Small intestine (tissue), 7 donors: Measurements from ENCODE around the gene DEFB113. TPM values are rescaled to one million over a fixed set of nuclear protein-coding genes. Genes with fewer than 3 reads are reported as not detected.

Source experiments
- DNase-seq, 2 donors: peaks; one replicate each; pipeline versions ENCODE4 v3.0.0 to v3.0.0-alpha.2; 2013
- FAIRE-seq: peaks from 2 replicates; lab custom pipeline; 2012; peaks lifted over from hg19 to GRCh38; lab: Jason Lieb, UNC
- H3K27ac ChIP-seq, 3 donors: one replicate each; pipeline ENCODE4 v1.5.1; 2013; ENCODE audit warnings: low read length in 2 of 3, mild to moderate bottlenecking in 2 of 3, control low read depth in 1 of 3, inconsistent platforms in 1 of 3, low read depth in 1 of 3, moderate library complexity in 1 of 3
- H3K27me3 ChIP-seq, 3 donors: one replicate each; pipeline ENCODE4 v1.6.1; 2013; ENCODE audit warnings: low read length in 3 of 3, inconsistent platforms in 1 of 3; ENCODE audit not compliant: control insufficient read depth in 3 of 3, insufficient read depth in 3 of 3
- H3K36me3 ChIP-seq, 3 donors: one replicate each; pipeline ENCODE4 v1.6.1; 2013; ENCODE audit warnings: low read length in 3 of 3, inconsistent platforms in 1 of 3, low read depth in 1 of 3, mild to moderate bottlenecking in 1 of 3, moderate library complexity in 1 of 3; ENCODE audit not compliant: control insufficient read depth in 3 of 3, insufficient read depth in 2 of 3
- H3K4me1 ChIP-seq, 3 donors: one replicate each; pipeline ENCODE4 v1.6.1; 2013; ENCODE audit warnings: low read length in 2 of 3, inconsistent platforms in 1 of 3, low read depth in 1 of 3, mild to moderate bottlenecking in 1 of 3, moderate library complexity in 1 of 3; ENCODE audit not compliant: control insufficient read depth in 3 of 3, insufficient read depth in 2 of 3
- H3K4me3 ChIP-seq, 3 donors: one replicate each; pipeline ENCODE4 v1.5.1; 2013; ENCODE audit warnings: low read length in 3 of 3, control low read depth in 1 of 3, inconsistent platforms in 1 of 3, low read depth in 1 of 3, mild to moderate bottlenecking in 1 of 3, moderate library complexity in 1 of 3
- H3K9me3 ChIP-seq, 2 donors: one replicate each; pipeline ENCODE4 v1.6.1; 2013; ENCODE audit warnings: low read depth in 1 of 2, low read length in 1 of 2; ENCODE audit not compliant: control insufficient read depth in 2 of 2, insufficient read depth in 1 of 2
- WGBS, 3 donors: extraction: QIAGEN DNeasy Blood & Tissue Kit; methylation state at CpG; one replicate each; pipeline ENCODE4 v1.1.7; 2013; 5-methylcytosine and 5-hydroxymethylcytosine counted together
- polyA plus RNA-seq, 4 donors: library from polyadenylated mRNA; stranded (reverse) in 3 of 4; unstranded in 1 of 4; fragments of 200-250 nt in 3 of 4; fragments of 120-200 nt in 1 of 4; gene quantifications; one replicate each; pipeline versions ENCODE4 v1.2.1 to v1.2.3, GENCODE V29; 2013
- donor health status: healthy with polysubstance abuse.
- donor health status: control.
- donor health status: control.
- donor health status: Bipolar disorder and iron deficiency.
- donor health status: healthy.

The DEFB113 gene
- polyA plus RNA-seq, 4 donors = not detected

DNA sequence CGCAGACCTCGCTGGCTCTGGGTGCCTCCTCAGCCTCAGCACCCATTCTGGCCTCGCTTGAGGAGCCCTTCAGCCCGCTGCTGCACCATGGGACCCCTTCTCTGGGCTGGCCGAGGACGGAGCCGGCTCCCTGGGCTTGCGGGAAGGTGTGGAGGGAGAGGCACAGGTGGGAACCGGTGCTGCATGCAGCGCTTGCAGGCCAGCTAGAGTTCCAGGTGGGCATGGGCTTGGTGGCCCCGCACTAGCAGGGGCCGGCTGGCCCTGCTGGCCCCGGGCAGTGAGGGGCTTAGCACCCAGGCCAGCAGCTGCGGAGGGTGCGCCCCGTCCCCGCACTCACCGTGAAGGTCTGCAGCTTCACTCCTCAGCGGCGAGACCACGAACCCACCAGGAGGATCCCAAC, 35.9 kb downstream of the DEFB113 start:
- H3K27me3 ChIP-seq = no peaks in the 10 kb centered on the region
- H3K4me3 ChIP-seq = no peak overlapping the region
- H3K27ac ChIP-seq = no peak overlapping the region
- H3K36me3 ChIP-seq = no peaks in the 10 kb centered on the region
- WGBS, 3 donors = 91 to 93% (median 92%) methylated on average over 20 to 21 of the region's 21 CpGs
- FAIRE-seq = no peak
- no peaks in the 10 kb centered on the region for H3K4me1 ChIP-seq
- H3K9me3 ChIP-seq = no peaks in the 10 kb centered on the region
- no peak for DNase-seq

DNA sequence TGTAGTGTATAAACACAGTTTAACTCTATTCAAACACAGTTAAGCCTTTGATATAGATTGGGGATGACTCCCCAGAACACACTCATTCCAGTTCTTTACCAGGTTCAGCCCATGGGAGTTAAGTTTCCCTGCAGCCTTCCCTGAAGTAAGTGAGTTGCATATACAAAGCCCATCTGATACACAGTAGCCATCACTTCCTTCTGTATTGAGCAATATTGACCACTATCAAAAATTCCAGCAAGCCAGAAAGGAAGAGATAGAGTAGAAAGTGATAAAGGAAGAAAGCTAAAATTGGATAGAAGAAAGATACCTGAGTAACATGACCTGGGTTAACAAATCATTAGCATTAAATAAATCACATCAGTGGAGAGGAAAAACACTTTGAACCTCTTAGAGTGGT, 40.1 kb downstream of the DEFB113 start:
- FAIRE-seq = no peak
- H3K4me3 ChIP-seq = no peak overlapping the region
- no peaks in the 10 kb centered on the region for H3K36me3 ChIP-seq
- no peaks in the 10 kb centered on the region for H3K27me3 ChIP-seq
- H3K4me1 ChIP-seq = no peaks in the 10 kb centered on the region
- DNase-seq = no peak
- H3K27ac ChIP-seq = no peak overlapping the region
- no peaks in the 10 kb centered on the region for H3K9me3 ChIP-seq

DNA sequence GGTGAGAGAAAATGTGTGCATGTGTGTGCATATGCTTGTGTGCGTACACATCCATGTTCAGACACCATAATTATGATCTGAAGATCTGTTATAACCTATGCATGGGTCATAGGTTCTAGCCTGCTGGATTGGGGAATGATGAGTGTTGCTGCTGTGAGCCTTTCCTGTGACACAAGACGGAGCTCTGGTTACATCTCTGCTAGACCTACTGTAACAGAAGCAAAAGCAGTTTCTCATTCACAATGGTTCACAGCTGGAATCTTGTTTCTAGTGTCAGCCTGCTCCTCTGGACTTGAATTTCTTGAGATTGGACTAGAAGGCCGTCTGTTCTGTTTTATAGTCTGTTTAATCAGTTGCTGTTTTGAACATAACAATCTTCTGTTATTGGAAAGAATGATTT, 45.6 kb downstream of the DEFB113 start:
- no peak for DNase-seq
- H3K36me3 ChIP-seq = no peaks in the 10 kb centered on the region
- no peak overlapping the region for H3K4me3 ChIP-seq
- H3K27ac ChIP-seq = no peak overlapping the region
- 50 to 55% (median 54%) methylated on average over 3 of the region's 3 CpGs for WGBS, 3 donors
- no peaks in the 10 kb centered on the region for H3K27me3 ChIP-seq
- H3K4me1 ChIP-seq = no peaks in the 10 kb centered on the region
- no peak for FAIRE-seq
- H3K9me3 ChIP-seq = no peaks in the 10 kb centered on the region

DNA sequence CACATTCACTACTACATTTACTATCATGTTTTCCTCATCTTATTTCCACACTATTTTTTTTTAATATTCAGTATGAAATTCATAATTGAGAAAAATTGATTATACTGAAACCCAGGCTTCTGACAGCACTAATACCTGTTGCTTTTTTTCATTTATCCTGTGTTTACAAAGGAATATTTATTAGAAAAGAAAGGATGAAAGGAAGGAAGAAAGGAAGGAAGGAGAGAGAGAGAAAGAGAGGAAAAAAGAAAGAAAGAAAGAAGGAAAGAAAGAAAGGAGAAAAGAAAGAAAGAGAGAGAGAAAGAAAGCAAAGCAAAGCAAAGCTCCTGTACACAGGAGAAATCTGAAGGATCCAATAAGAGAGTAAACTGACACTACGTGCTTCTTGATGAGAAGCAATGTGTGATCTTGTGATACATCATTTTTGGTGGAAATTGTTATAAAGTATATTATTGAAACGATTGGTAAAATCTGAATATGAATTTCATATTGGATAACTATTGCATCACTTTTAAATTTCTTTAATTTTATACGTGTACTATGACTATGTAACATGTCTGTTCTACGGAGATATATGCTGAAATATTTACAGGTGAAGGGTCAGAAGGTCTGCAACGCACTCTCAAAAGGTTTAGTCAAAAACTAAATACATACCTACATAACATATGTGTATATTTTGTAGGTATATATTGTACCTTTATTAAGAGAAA, 49.3 kb downstream of the DEFB113 start:
- Histone ChIP-seq H3K4me3 (no peak overlapping the region), H3K9me3 (no peaks in the 10 kb centered on the region), H3K36me3 (no peaks in the 10 kb centered on the region), H3K27me3 (no peaks in the 10 kb centered on the region), H3K4me1 (no peaks in the 10 kb centered on the region), H3K27ac (no peak overlapping the region)
- 82 to 87% (median 84%) methylated on average over 5 of the region's 5 CpGs for WGBS, 3 donors
- FAIRE-seq (no peak), DNase-seq (no peak)

DNA sequence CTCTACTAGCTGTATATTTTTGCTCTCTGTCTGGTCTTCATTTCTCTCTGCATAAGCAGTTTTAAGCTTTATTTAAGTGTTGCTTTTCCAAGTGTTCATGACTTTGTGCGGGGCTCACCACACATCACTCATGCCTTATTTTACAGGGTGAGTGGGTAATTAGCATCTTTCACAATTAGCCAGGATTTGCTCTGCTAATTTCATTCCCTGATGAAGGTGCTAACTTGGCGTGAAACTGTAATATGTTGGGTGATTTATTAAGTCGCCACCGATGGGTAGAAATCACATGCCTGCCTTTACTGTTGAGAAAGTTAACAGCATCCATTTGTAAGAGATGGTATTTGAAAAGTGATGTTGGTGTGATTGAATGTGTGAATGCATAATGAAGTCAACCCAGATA, 50.2 kb downstream of the DEFB113 start:
- 75 to 88% (median 79%) methylated on average over 4 of the region's 4 CpGs for WGBS, 3 donors
- Histone ChIP-seq H3K36me3 (no peaks in the 10 kb centered on the region), H3K9me3 (no peaks in the 10 kb centered on the region), H3K4me1 (no peaks in the 10 kb centered on the region), H3K27ac (no peak overlapping the region), H3K4me3 (no peak overlapping the region), H3K27me3 (no peaks in the 10 kb centered on the region)
- no peak for FAIRE-seq
- DNase-seq = no peak

DNA sequence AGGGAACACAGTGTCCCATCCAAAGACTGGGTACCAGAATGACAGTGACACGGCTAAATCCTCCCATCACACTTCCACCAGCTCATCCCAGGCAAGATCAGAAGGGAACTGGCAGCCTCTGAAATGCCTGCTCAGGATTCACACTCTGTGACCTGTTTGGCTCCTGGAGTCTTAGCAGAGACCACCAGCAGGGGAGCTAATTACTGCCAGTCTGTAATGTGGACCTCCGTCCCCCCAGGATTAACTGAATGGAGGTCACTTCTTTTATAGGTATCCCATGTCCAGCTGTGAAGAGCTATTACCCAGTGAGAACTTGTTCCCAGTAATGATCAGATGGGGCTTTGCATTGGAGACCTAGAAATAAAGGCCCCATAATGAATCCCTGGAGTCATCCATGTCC, 50.6 kb downstream of the DEFB113 start:
- Histone ChIP-seq H3K4me1 (no peaks in the 10 kb centered on the region), H3K36me3 (no peaks in the 10 kb centered on the region), H3K27ac (no peak overlapping the region), H3K4me3 (no peak overlapping the region), H3K9me3 (no peaks in the 10 kb centered on the region), H3K27me3 (no peaks in the 10 kb centered on the region)
- WGBS, 3 donors = 72 to 88% (median 73%) methylated on average over 2 of the region's 2 CpGs
- FAIRE-seq (no peak), DNase-seq (no peak)

Other genes with a start within 250 kb of the DEFB113 start
- under 1 TPM in 2 of 4 donors, not detected in 2; 0.06 to 0.13 TPM for gene CRISP3, start 225.2 kb downstream of the DEFB113 start, polyA plus RNA-seq
- gene PGK2, start 182.3 kb downstream of the DEFB113 start, polyA plus RNA-seq = under 1 TPM in 1 of 4 donors, not detected in 3; 0.31 TPM
- under 1 TPM in 1 of 4 donors, not detected in 3; 0.16 TPM for gene CRISP1, start 103.1 kb downstream of the DEFB113 start, polyA plus RNA-seq
- not detected for gene DEFB114, start 5.5 kb downstream of the DEFB113 start, polyA plus RNA-seq
- gene DEFB110, start 52.4 kb upstream of the DEFB113 start, polyA plus RNA-seq = not detected
- gene DEFB112, start 80.3 kb upstream of the DEFB113 start, polyA plus RNA-seq = not detected